OCI-LY7 (cell line): ENCODE results near the gene CTNNA3. TPM values are rescaled to one million over a fixed set of nuclear protein-coding genes. Genes with fewer than 3 reads are reported as not detected.

Experiments
- BruUV-seq: library from RNA; stranded (reverse); fragments of 400-500 nt; replicated peaks from 2 replicates; lab custom pipeline; 2021; lab: Mats Ljungman, UMichigan
- CTCF ChIA-PET: fragments of 300-600 bp; sonication (Branson Sonifier 250); formaldehyde crosslinking; loops from one replicate; lab custom pipeline; 2022; ENCODE audit warnings: antibody characterized with exemption; ENCODE audit not compliant: unreplicated experiment; lab: Charles Lee
- POLR2A ChIA-PET: fragments of 300-600 bp; sonication (Branson Sonifier 250); formaldehyde crosslinking; loops from one replicate; lab custom pipeline; 2022; ENCODE audit warnings: antibody characterized with exemption; lab: Charles Lee
- DNase-seq: peaks from one replicate; pipeline ENCODE4 v3.0.0-alpha.2; 2015; ENCODE audit warnings: low spot score
- H2AFZ ChIP-seq: fragments of 200-600 bp; sonication (generic), shearing (Covaris generic); 2 replicates; pipeline ENCODE4 v1.6.1; 2014; ENCODE audit warnings: mild to moderate bottlenecking, antibody characterized with exemption, low read length, moderate library complexity
- H3K27ac ChIP-seq: fragments of 200-600 bp; sonication (generic); 2 replicates; pipeline ENCODE4 v1.5.1; 2014; ENCODE audit warnings: mixed run types, low read depth, mild to moderate bottlenecking, moderate library complexity, low read length, inconsistent platforms; ENCODE audit not compliant: poor library complexity, severe bottlenecking
- H3K36me3 ChIP-seq: fragments of 200-600 bp; sonication (generic); 2 replicates; pipeline ENCODE4 v1.6.1; 2014; ENCODE audit warnings: mild to moderate bottlenecking, antibody characterized with exemption, low read length, moderate library complexity, mixed read lengths; ENCODE audit not compliant: insufficient read depth
- H3K4me1 ChIP-seq: fragments of 200-600 bp; sonication (generic); 2 replicates; pipeline ENCODE4 v1.5.1; 2014; ENCODE audit warnings: mild to moderate bottlenecking, low read length; ENCODE audit not compliant: insufficient read depth, poor library complexity, severe bottlenecking
- H3K4me2 ChIP-seq: fragments of 200-600 bp; sonication (generic); 2 replicates; pipeline ENCODE4 v1.6.1; 2014; ENCODE audit warnings: mild to moderate bottlenecking, low read length
- H3K4me3 ChIP-seq: fragments of 200-600 bp; sonication (generic); 2 replicates; pipeline ENCODE4 v1.5.1; 2014; ENCODE audit warnings: mild to moderate bottlenecking, low read depth, low read length; ENCODE audit not compliant: poor library complexity, severe bottlenecking
- H3K79me2 ChIP-seq: fragments of 200-600 bp; sonication (generic); 2 replicates; pipeline ENCODE4 v1.6.1; 2016; ENCODE audit warnings: low read depth, mild to moderate bottlenecking, low read length, moderate library complexity, mixed read lengths; ENCODE audit not compliant: insufficient read depth
- H3K9me2 ChIP-seq: fragments of 200-600 bp; sonication (generic); 2 replicates; pipeline ENCODE4 v1.6.1; 2016; ENCODE audit warnings: mild to moderate bottlenecking, low read length, mixed read lengths; ENCODE audit not compliant: insufficient read depth
- H3K9me3 ChIP-seq: fragments of 200-600 bp; sonication (generic); 2 replicates; pipeline ENCODE4 v1.6.1; 2014; ENCODE audit warnings: mild to moderate bottlenecking, mixed run types, low read length, mixed read lengths
- H4K20me1 ChIP-seq: fragments of 200-600 bp; sonication (generic); 2 replicates; pipeline ENCODE4 v1.6.1; 2014; ENCODE audit warnings: mild to moderate bottlenecking, antibody characterized with exemption, low read length, moderate library complexity, mixed read lengths; ENCODE audit not compliant: insufficient read depth
- CTCF ChIP-seq: fragments of 200-600 bp; sonication (generic); conservative IDR thresholded peaks from 2 replicates; pipeline ENCODE4 v1.5.1; 2014; ENCODE audit warnings: mild to moderate bottlenecking, antibody characterized with exemption, low read length, moderate library complexity, mixed read lengths
- EZH2phosphoT487 ChIP-seq: fragments of 200-600 bp; sonication (generic); IDR thresholded peaks from 2 replicates; pipeline ENCODE4 v1.6.1; 2018; ENCODE audit warnings: low read depth, borderline replicate concordance, mild to moderate bottlenecking, mixed run types, antibody characterized with exemption, low read length, moderate library complexity, mixed read lengths
- intact Hi-C: fragments of 100-400 bp; cut with micrococcal nuclease; formaldehyde crosslinking; loops from one replicate; pipeline ENCODE4 v1.10.0; 2022; ENCODE audit not compliant: unreplicated experiment
- total RNA-seq, 2 experiments: library from RNA; depleted of rRNA in 1 of 2; stranded (reverse); fragments of >200 nt in 1 of 2; shearing (Covaris generic) in 1 of 2; gene quantifications; 2 replicates each; pipeline ENCODE4 v1.2.3, GENCODE V29; 2014 to 2022

Gene CTNNA3
- total RNA-seq, 2 experiments from 2014 or later = not detected

DNA sequence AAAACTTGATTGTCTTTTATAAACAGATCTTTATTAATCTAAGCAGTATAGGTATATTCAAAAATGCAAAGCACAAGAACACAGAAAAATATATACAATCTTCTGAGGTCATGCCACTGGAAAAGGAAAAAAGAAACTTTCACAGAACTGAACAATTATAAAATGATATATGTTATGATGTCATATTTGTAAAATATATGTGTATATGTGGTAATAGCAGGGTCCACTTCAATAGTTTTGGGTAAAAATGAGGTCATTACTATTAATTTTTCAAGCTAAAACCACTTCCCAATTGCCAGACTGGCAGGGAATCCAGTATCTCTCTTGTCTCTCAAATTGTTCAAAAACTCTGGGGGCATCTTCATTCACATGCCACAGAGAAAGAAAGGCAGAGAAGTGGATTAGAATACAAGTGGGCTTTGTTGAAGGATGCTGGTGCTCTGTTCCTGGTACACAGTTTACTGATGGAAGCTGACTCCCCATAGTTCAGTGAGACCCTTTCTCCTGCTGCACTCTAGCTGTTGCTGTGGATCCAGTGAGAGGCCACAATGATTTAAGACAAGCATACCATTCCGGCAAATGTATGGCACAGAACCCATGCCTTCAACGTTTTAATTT, 19.7 kb downstream of the CTNNA3 start:
- H3K27ac ChIP-seq = no peak overlapping the region
- intact Hi-C loops = no loop called here
- H3K9me2 ChIP-seq = no peaks in the 10 kb centered on the region
- no peak overlapping the region for H3K4me3 ChIP-seq
- ChIA-PET POLR2A (no interaction called here), CTCF (no interaction called here)
- no peaks in the 10 kb centered on the region for H3K9me3 ChIP-seq
- no peaks in the 10 kb centered on the region for H3K4me1 ChIP-seq
- no peaks in the 10 kb centered on the region for H4K20me1 ChIP-seq
- no peak for DNase-seq
- no peaks in the 10 kb centered on the region for H3K79me2 ChIP-seq
- no peak overlapping the region for H3K4me2 ChIP-seq
- TF ChIP-seq CTCF (no peak), EZH2phosphoT487 (no peak)
- no TSS peak for BruUV-seq
- no peaks in the 10 kb centered on the region for H3K36me3 ChIP-seq
- no peak overlapping the region for H2AFZ ChIP-seq

GRCh38 chr10:67670401-67670800, 25.6 kb downstream of the CTNNA3 start:
- no TSS peak for BruUV-seq
- DNase-seq = no peak
- TF ChIP-seq CTCF (no peak), EZH2phosphoT487 (no peak)
- H3K36me3 ChIP-seq = no peaks in the 10 kb centered on the region
- ChIA-PET CTCF (interaction anchor here (0.6 kb wide), 1 partner anchor 26 kb away, joined by 3 read pairs; no protein-coding TSS in a partner anchor), POLR2A (interaction anchor here (0.6 kb wide), 1 partner anchor 244 kb away, joined by 3 read pairs; no protein-coding TSS in a partner anchor)
- no peak overlapping the region for H3K4me2 ChIP-seq
- no peaks in the 10 kb centered on the region for H3K9me3 ChIP-seq
- H4K20me1 ChIP-seq = no peaks in the 10 kb centered on the region
- no peaks in the 10 kb centered on the region for H3K79me2 ChIP-seq
- H3K4me3 ChIP-seq = no peak overlapping the region
- H3K4me1 ChIP-seq = no peaks in the 10 kb centered on the region
- H2AFZ ChIP-seq = no peak overlapping the region
- intact Hi-C loops = no loop called here
- H3K9me2 ChIP-seq = no peaks in the 10 kb centered on the region
- no peak overlapping the region for H3K27ac ChIP-seq

- H4K20me1 ChIP-seq = no peaks in the 10 kb centered on the region
- H3K9me3 ChIP-seq = no peaks in the 10 kb centered on the region
- intact Hi-C loops = no loop called here
- no peaks in the 10 kb centered on the region for H3K4me1 ChIP-seq
- CTCF ChIA-PET = interaction anchor here (0.6 kb wide), 1 partner anchor 27 kb away, joined by 3 read pairs; no protein-coding TSS in a partner anchor
- H3K36me3 ChIP-seq = no peaks in the 10 kb centered on the region
- H2AFZ ChIP-seq = no peak overlapping the region
- DNase-seq = no peak
- TF ChIP-seq EZH2phosphoT487 (no peak), CTCF (no peak)
- no peaks in the 10 kb centered on the region for H3K79me2 ChIP-seq
- H3K4me2 ChIP-seq = no peak overlapping the region
- H3K9me2 ChIP-seq = no peaks in the 10 kb centered on the region
- POLR2A ChIA-PET = no interaction called here
- no peak overlapping the region for H3K27ac ChIP-seq
- no peak overlapping the region for H3K4me3 ChIP-seq
- no TSS peak for BruUV-seq
Measured at GRCh38 chr10:67669978-67670377, 26.0 kb downstream of the CTNNA3 start.
